ENCODE measurements around the gene KCNJ11. TPM values are rescaled to one million over a fixed set of nuclear protein-coding genes. Genes with fewer than 3 reads are reported as not detected.

Gene KCNJ11
- total and polyA plus RNA-seq, 2 of the 13 experiments (the other 11 are each of a cell fraction or from before 2014, with no cell fraction given): 0.38 to 1.6 TPM

DNA sequence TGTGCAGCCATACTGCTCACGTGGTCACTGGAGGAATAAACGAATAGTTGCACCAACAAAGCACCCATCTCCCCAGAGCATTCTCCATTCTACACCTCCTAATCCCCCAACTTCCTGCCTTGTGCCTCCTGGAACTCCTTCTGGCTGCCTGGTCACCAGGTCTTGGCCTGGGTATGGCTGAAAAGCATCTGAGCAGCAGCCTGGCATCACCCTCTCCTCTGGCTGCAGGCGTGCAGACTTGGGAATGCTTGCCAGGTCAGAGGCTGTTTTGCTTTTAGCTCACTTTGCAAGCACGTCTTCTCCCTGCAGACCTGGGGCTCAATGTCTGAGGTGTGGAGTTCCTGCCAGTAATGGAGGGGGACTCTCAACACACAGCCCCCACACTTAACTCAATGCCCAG, 33.3 kb upstream of the KCNJ11 start:
- Histone ChIP-seq H3K4me1 (ENCODE audit: insufficient read depth, low read length) (peaks cover 10% of the 10 kb centered on the region), H3K9ac (ENCODE audit: insufficient read depth, low read depth, low read length) (no peak overlapping the region), H2AFZ (ENCODE audit: low read length) (no peak overlapping the region), H3K4me3 (replicated peaks in 1 of 3; ENCODE audit: insufficient read depth in 1 of 3, low read depth in 2 of 3, low read length in 3 of 3) (no peak overlapping the region), H3K79me2 (ENCODE audit: insufficient read depth, low read length) (no peaks in the 10 kb centered on the region), H4K20me1 (ENCODE audit: insufficient read depth, low read length) (no peaks in the 10 kb centered on the region), H3K27me3 (ENCODE audit: control insufficient read depth in 1 of 2, insufficient read depth in 2 of 2, low read length in 2 of 2) (peaks cover 2 to 14% of the 10 kb centered on the region in 2 experiments; a peak in 3 of 5 replicates), H3K9me3 (ENCODE audit: low read length) (no peaks in the 10 kb centered on the region), H3K36me3 (replicated peaks in 1 of 2; ENCODE audit: control insufficient read depth in 1 of 2, insufficient read depth in 2 of 2, low read length in 2 of 2) (no peaks in the 10 kb centered on the region), H3K4me2 (ENCODE audit: low read depth, low read length) (no peak overlapping the region), H3K27ac (ENCODE audit: extremely low read length, insufficient read depth, low read length) (no peak overlapping the region)
- no TSS peak for BruUV-seq (replicated peaks)
- ATAC-seq (no peak), DNase-seq (ENCODE audit: low spot score) (no peak), FAIRE-seq (no peak)
- TF ChIP-seq, protein P1, sequence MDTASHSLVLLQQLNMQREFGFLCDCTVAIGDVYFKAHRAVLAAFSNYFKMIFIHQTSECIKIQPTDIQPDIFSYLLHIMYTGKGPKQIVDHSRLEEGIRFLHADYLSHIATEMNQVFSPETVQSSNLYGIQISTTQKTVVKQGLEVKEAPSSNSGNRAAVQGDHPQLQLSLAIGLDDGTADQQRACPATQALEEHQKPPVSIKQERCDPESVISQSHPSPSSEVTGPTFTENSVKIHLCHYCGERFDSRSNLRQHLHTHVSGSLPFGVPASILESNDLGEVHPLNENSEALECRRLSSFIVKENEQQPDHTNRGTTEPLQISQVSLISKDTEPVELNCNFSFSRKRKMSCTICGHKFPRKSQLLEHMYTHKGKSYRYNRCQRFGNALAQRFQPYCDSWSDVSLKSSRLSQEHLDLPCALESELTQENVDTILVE (CRISPR knock-in tag; IDR thresholded peaks at IDR 0.05): no peak
- TF ChIP-seq REXO4 (CRISPR knock-in tag; IDR thresholded peaks at IDR 0.05; ENCODE audit: borderline replicate concordance): no peak
- no peak for TF ChIP-seq ZNF501 (CRISPR knock-in tag; IDR thresholded peaks at IDR 0.05)
- no peak for TF ChIP-seq GABPA (IDR thresholded peaks at IDR 0.05; ENCODE audit: low read depth, low read length)
- no peak for TF ChIP-seq GABPA (CRISPR knock-in tag; IDR thresholded peaks at IDR 0.05; ENCODE audit: low read depth)
- no peak for TF ChIP-seq EEA1 (CRISPR knock-in tag; IDR thresholded peaks at IDR 0.05; ENCODE audit: borderline replicate concordance)
- TF ChIP-seq, protein P2, sequence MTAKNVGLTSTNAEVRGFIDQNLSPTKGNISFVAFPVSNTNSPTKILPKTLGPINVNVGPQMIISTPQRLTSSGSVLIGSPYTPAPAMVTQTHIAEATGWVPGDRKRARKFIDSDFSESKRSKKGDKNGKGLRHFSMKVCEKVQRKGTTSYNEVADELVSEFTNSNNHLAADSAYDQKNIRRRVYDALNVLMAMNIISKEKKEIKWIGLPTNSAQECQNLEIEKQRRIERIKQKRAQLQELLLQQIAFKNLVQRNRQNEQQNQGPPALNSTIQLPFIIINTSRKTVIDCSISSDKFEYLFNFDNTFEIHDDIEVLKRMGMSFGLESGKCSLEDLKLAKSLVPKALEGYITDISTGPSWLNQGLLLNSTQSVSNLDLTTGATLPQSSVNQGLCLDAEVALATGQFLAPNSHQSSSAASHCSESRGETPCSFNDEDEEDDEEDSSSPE (CRISPR knock-in tag; IDR thresholded peaks at IDR 0.05): no peak
- no peak for TF ChIP-seq U2AF1 (optimal IDR thresholded peaks at IDR 0.05; ENCODE audit: low read depth, low read length)
- TF ChIP-seq, protein P3, sequence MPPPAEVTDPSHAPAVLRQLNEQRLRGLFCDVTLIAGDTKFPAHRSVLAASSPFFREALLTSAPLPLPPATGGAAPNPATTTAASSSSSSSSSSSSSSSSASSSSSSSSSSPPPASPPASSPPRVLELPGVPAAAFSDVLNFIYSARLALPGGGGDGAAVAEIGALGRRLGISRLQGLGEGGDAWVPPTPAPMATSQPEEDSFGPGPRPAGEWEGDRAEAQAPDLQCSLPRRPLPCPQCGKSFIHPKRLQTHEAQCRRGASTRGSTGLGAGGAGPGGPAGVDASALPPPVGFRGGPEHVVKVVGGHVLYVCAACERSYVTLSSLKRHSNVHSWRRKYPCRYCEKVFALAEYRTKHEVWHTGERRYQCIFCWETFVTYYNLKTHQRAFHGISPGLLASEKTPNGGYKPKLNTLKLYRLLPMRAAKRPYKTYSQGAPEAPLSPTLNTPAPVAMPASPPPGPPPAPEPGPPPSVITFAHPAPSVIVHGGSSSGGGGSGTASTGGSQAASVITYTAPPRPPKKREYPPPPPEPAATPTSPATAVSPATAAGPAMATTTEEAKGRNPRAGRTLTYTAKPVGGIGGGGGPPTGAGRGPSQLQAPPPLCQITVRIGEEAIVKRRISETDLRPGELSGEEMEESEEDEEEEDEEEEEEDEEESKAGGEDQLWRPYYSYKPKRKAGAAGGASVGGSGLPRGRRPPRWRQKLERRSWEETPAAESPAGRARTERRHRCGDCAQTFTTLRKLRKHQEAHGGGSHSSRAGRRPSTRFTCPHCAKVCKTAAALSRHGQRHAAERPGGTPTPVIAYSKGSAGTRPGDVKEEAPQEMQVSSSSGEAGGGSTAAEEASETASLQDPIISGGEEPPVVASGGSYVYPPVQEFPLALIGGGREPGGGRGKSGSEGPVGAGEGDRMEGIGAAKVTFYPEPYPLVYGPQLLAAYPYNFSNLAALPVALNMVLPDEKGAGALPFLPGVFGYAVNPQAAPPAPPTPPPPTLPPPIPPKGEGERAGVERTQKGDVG (CRISPR knock-in tag; IDR thresholded peaks at IDR 0.05; ENCODE audit: borderline replicate concordance): no peak
- TF ChIP-seq ZNF557 (CRISPR knock-in tag; IDR thresholded peaks at IDR 0.05): no peak
- TF ChIP-seq ZNF510 (CRISPR knock-in tag; IDR thresholded peaks at IDR 0.05; ENCODE audit: low read depth): no peak
- TF ChIP-seq, protein P4, sequence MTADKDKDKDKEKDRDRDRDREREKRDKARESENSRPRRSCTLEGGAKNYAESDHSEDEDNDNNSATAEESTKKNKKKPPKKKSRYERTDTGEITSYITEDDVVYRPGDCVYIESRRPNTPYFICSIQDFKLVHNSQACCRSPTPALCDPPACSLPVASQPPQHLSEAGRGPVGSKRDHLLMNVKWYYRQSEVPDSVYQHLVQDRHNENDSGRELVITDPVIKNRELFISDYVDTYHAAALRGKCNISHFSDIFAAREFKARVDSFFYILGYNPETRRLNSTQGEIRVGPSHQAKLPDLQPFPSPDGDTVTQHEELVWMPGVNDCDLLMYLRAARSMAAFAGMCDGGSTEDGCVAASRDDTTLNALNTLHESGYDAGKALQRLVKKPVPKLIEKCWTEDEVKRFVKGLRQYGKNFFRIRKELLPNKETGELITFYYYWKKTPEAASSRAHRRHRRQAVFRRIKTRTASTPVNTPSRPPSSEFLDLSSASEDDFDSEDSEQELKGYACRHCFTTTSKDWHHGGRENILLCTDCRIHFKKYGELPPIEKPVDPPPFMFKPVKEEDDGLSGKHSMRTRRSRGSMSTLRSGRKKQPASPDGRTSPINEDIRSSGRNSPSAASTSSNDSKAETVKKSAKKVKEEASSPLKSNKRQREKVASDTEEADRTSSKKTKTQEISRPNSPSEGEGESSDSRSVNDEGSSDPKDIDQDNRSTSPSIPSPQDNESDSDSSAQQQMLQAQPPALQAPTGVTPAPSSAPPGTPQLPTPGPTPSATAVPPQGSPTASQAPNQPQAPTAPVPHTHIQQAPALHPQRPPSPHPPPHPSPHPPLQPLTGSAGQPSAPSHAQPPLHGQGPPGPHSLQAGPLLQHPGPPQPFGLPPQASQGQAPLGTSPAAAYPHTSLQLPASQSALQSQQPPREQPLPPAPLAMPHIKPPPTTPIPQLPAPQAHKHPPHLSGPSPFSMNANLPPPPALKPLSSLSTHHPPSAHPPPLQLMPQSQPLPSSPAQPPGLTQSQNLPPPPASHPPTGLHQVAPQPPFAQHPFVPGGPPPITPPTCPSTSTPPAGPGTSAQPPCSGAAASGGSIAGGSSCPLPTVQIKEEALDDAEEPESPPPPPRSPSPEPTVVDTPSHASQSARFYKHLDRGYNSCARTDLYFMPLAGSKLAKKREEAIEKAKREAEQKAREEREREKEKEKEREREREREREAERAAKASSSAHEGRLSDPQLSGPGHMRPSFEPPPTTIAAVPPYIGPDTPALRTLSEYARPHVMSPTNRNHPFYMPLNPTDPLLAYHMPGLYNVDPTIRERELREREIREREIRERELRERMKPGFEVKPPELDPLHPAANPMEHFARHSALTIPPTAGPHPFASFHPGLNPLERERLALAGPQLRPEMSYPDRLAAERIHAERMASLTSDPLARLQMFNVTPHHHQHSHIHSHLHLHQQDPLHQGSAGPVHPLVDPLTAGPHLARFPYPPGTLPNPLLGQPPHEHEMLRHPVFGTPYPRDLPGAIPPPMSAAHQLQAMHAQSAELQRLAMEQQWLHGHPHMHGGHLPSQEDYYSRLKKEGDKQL (CRISPR knock-in tag; IDR thresholded peaks at IDR 0.05; ENCODE audit: low read depth): no peak
- intact Hi-C loops (cut with micrococcal nuclease; ENCODE audit: unreplicated experiment): no loop called here
- ChIA-PET POLR2A (no interaction called here), CTCF (ENCODE audit: low intra/inter-chr PET ratio, low total read pairs) (no interaction called here)
- in situ Hi-C loops (cut with HindIII; ENCODE audit: extremely low pct_ligation_motif_present, low pct_unique_long_range_greater_than_20kb): no loop called here
- WGBS (ENCODE audit: low lambda C conversion rate): 16% methylated on average over 3 of the region's 4 CpGs
